NCI-H1930 (cell line): ENCODE measurements around the gene PEX19.
A peak's percentile ranks its signal among the peaks of the same experiment; 100 is the strongest.

ENCODE experiments used
- DNase-seq, 2 experiments: peaks; one replicate each; lab custom pipeline; 2025; lab: John Stamatoyannopoulos, UW

PEX19 gene

DNA sequence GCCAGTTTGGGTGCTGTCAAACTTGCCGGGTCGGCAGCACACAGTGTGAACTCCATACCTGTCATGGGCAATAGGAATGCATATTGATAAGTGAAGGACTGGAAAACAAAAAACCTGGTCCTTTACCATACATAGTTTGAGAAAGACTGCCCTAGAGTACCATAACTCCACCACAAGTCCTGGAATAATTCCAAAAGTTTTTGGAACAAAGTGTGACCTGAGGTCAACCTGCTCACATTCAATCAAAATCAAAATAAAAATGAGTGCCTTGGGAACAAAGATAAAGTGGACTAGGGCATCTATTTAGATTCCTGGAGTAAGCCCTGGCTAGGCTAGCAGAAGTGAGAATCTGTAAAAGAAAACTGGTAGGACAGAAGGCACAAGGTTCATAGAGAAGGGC lies 7.6 kb downstream of the PEX19 start:
- no peak for DNase-seq

DNA sequence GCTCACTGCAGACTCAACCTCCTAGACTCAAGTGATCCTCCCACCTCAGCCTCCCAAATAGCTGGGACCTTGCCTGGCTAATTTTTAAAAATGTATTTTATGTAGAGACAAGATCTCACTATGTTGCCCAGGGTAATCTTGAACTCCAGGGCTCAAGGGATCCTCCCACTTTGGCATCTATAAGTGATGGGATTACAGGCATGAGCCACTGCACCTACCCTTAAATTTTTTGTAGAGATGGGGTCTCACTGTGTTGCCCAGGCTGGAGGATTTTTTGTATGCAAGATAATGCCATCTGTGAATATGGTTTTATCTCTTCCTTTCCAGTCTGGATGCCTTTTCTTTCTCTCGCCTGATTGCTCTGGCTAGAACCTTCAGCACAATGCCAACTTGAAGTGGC lies 13.9 kb downstream of the PEX19 start:
- DNase-seq, result no peak

DNA sequence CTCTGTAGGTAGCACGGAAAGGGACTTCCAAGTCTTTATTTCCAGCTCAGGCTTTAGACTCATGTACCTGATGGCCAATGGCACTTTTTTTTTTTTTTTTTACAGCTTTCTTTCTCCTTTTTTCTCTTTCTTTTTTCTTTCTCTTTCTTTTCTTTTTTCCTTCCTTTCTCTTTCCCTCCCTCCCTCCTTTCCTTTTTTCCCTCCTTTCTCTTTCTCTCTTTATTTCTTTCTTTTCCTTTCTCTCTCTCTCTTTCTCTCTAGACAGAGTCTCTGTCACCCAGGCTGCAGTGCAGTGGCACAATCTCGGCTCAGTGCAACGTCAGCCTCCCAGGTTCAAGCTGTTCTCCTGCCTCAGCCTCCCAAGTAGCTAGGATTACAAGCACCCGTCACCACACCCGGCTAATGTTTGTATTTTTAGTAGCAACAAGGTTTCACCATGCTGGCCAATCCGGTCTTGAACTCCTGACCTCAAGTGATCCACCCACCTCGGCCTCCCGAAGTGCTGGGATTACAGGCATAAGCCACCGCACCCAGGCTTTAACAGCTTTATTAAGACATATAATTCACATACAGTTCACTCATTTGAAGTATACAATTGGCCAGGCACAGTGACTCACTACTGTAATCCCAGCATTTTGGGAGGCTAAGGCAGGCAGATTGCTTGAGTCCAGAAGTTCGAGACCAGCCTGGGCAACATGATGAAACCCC lies 17.5 kb downstream of the PEX19 start:
- DNase-seq, result no peak

GRCh38 chr1:160264795-160265307 lies 20.1 kb downstream of the PEX19 start:
- no peak for DNase-seq

DNA sequence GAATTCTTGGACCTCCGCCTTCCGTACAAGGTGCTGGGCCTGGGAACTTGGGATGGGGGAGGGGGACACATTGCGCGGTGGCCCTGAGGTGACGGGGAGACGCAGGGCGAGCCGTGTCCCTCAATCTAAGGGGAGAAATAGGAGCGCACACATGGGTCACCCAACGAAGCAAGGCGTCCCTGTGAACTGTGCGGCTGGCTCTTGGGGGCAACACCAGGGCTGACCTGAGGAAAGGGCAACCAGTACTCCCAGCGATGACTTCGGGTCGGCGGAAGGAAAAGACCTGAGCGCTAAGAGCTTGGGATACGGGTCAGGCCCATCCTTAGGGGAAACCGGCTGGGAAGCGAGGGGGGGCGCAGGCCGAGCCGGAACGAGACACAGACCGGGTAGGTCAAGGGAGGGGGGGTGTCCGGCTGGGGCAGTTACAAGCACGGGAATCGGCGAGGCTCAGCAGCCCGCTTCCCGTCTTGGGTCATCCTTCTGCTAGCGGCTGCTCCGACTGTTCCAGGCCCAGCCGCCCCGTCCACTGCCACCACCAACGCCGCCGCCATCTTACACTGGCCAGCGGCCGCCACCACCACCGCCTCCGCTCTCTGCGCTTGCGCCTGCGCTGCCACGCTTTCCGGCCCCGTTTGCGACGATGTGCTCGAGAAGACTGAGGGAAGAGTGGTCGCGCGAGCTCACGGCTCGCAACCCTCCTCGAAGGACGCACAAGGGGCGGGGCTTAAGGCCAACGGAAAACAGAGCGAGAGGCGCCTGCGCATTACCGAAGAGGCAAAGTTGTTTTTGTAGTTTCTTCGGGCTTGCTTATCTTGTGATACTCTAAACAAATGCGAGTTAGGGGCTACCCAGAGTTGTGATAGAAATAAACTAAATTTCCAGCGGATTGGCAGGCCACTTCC lies 22.8 kb downstream of the PEX19 start, which contains the start of gene DCAF8:
DCAF8 (minus strand) TSS at position 657 of the 902 bp plus-strand sequence. CDS start 18,541 bp downstream, outside the sequence.
- peak; percentile 97 for DNase-seq

DNA sequence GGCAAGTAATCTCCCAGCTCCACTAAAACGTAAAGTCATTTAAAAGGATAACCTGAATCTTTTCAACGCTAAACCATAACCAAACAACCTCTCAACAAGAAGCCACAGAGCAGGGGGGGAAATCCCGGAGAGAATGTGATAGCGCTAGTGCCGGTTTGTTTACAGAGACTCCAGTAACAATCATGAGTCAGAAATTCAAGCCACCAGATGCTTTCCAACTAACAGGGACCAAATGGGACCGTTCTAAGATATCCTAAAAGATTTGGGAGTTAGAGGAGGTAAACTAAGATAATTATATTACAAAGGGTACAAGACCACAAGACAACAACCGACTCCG lies 23.4 kb downstream of the PEX19 start:
- DNase-seq, result no peak

- DNase-seq, result no peak
These were observed 24.2 kb downstream of the PEX19 start for GRCh38 chr1:160260406-160261382.

GRCh38 chr1:160258177-160258798 lies 26.6 kb downstream of the PEX19 start:
- no peak for DNase-seq

DNA sequence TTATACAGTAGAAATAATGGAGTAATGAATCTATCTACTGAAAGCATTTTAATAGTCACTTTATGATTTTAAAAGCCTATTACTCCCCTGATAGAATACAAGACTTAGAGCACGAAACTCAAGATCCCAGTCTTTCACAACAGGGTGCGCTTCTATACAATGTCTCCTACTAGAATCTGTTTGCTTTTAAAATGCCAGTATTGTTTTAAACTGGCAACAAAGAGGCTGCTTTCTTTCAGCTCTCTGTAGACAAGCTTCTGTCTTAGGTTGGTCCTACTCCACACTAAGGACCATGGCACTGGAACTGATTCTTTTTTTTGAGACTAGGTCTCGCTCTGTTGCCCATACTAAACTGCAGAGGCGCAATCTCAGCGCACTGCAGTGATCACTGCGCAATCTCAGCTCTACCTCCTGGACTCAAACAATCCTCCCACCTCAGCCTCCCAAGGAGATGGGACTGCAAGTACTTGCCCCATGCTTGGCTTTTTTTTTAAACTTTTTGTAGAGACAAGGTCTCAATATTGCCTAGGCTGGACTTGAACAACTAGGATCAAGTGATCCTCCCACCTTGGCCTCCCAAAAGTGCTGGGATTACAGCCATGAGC lies 27.4 kb downstream of the PEX19 start:
- no peak for DNase-seq

DNA sequence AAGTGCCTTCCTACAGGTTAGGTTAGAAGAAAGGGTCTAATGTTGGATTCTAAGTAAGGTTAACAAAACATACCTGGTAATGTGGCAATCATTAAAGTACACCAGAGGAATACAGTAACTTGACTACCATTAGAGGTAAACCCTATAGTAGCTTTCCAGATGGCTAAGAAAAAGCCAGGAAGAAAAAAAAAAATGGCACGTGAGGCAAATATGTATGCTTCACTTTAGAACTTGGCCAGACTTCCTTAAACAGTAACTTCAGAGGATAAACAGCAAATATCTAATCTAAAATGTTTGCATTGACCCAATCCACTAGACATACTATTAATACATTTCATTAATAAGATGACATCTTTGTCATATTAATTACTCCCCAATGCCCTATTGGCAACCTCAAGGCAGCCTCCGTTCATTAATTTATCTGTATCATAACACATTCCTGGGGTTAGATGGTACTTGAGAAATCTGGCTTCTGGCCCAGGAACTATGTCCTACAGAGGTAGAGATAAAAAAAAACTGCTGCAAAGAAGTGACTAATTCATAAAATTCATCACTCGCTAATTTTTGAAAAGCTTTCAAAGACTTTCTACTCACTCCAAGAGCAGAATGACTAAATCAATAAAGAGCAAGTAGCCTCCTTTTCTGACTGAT lies 28.4 kb downstream of the PEX19 start:
- DNase-seq, result no peak

DNA sequence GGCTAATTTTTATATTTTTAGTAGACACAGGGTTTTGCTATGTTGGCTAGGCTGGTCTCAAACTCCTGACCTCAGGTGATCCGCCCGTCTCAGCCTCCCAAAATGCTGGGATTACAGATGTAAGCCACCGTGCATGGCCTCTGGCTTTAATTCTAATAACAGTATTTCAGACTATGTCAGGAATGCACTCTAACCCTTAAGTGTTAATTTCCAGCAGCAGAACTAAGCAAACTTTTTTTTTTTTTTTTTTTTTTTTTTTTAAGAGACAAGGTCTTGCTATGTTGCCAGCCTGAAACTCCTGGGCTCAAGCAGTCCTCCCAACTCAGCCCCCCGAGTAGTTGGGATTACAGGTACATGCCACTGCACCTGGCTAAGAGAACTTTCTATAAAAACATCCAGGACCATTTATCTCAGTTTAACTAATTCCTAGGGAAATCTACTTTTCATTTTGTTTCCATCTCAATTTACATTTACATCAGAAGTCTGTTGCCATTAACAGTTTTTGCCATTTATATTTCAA lies 29.1 kb downstream of the PEX19 start:
- no peak for DNase-seq

- peak; percentile 51 to 53 for DNase-seq
These were observed 33.0 kb downstream of the PEX19 start for GRCh38 chr1:160251687-160252526.

DNA sequence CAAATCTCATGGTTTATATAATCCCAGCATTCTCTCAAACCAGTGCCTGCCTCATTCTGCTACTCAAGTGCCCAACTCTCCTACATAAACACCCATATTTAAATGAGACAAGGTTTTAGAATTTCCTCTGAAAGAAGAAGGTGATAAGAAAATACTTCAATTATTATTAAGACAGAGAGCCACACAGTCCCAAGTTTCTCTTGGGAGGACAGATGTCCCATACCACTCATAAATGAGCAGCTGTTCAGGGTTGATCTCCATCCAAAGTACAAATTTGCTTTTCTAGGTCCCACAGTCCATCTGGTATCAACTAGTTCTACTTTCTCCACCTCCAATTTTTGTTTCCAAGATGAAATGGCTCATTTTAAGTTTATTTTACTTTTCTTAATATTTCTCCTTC lies 33.9 kb downstream of the PEX19 start:
- DNase-seq, result no peak

DNA sequence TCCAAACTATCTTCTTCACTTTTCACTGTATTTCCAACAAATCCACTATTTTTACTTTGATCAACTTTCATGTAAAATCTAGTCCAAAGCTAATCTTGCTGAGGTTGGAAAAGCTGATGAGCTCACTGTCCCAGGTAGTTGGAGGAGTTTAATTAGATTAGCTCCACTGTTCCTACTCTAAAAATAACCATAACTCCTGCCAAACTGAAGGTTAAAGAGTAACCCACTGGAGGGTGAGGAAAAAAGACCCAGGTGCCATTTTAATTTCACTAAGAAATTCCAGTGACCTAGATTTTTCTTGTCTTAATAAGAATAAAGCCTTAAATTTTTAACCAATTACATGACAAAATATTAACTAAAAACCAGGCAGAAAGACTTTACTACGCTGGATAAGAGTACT lies 37.9 kb downstream of the PEX19 start:
- DNase-seq, result no peak

DNA sequence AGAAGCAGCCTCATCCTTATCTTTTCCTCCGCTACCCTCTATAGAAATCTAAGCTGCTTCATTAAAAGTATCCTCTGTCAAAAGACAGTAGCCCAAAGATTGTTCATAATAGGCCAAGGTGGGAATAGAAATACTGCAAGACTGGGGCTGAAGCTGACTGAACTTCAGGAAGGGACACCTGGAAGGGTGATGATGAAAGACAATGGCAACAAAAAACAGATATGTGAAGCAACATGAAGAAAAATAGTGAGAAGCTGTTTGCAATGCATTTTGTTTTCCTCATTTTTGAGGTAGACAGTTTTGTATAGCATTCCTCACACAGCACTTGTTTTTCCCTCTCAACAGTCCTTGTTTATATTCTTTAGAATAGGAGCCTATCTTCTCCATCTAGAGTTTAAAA lies 39.5 kb downstream of the PEX19 start:
- DNase-seq, result no peak

DNA sequence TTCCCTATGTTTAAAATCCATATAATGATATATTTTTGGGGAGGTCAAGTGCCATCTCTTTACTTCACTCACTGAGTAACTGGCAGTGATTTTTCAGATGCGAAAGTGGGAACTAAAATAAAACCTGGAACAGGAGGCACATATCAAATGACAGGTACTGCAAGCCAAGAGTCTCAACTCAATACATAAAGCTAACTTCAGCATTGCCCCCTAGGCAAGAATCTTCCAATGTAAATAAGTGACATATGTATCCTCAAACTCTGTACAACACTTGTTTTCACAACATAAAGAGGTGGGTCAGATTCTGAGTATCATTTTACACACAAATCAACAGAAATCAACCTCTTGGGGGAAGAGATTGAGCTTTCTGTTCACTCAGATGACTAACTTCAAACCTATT lies 40.7 kb downstream of the PEX19 start:
- no peak for DNase-seq

GRCh38 chr1:160243767-160244166 lies 41.2 kb downstream of the PEX19 start:
- no peak for DNase-seq

DNA sequence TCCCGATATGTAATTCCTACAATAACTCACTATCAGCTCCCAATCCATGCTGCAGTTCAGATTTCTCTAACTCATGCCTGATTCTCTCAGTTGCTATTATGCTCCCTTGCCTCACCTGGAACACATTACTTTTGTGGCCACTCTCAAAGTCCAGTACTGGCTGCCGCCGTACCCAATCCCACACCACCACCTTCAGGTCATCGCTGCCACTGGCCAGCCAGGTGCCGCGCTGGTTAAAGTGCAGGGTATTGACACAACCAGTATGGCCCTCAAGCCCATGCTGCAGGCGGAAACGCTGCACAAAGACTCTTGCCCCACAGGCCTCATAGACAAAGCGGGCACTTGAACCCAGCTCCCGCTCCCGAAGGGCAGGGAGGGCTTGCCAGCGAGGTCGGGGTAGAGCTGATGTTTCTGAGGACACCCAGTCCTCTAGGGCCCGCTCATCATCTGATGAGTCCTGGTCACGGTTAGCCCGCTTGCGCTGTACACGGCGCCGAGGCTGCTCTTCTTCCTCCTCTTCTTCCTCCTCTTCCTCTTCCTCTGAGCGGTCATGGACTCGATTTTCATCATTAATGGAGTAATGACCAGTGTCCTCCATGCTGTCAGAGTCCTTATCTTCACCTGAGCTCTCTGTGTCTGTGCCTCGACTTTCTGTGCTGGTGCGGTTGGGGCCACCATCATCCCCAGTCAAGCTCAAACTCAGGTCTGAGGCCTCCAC lies 45.2 kb downstream of the PEX19 start:
- DNase-seq, result no peak

GRCh38 chr1:160238408-160238807 lies 46.5 kb downstream of the PEX19 start:
- DNase-seq, result no peak
